Type B pancreatic cell (in vitro differentiated cells): Measurements from ENCODE around the gene ST14. TPM values are rescaled to one million over a fixed set of nuclear protein-coding genes. Genes with fewer than 3 reads are reported as not detected.

Experiments used
- DNase-seq: peaks from one replicate; pipeline ENCODE4 v3.0.0; 2021; ENCODE audit warnings: mixed read lengths; ENCODE audit not compliant: unreplicated experiment; ENCODE audit errors: extremely low spot score
- H3K27ac Mint-ChIP-seq: 2 replicates; pipeline ENCODE4 v1.8.0; 2021; ENCODE audit warnings: mild to moderate bottlenecking, mixed read lengths
- H3K27me3 Mint-ChIP-seq: 2 replicates; pipeline ENCODE4 v1.8.0; 2021; ENCODE audit warnings: mixed read lengths
- H3K36me3 Mint-ChIP-seq: 2 replicates; pipeline ENCODE4 v1.8.0; 2021; ENCODE audit warnings: mixed read lengths
- H3K4me1 Mint-ChIP-seq: one replicate; pipeline ENCODE4 v1.8.0; 2021; ENCODE audit warnings: mixed read lengths; ENCODE audit not compliant: unreplicated experiment
- H3K4me3 Mint-ChIP-seq: 2 replicates; pipeline ENCODE4 v1.8.0; 2021; ENCODE audit warnings: mild to moderate bottlenecking, mixed read lengths
- H3K9me3 Mint-ChIP-seq: 2 replicates; pipeline ENCODE4 v1.8.0; 2021; ENCODE audit warnings: mixed read lengths
- total RNA-seq: library from RNA; stranded (reverse); gene quantifications from 2 replicates; pipeline ENCODE4 v1.2.1, GENCODE V29; 2021; ENCODE audit warnings: low replicate concordance
- TF ChIP-seq, protein P1 (sequence below): fragments of 200-600 bp; sonication (generic); conservative IDR thresholded peaks from 2 replicates; pipeline ENCODE4 v1.5.0; 2021; ENCODE audit warnings: antibody characterized with exemption, mild to moderate bottlenecking

The ST14 gene
- total RNA-seq, 1 donor from 2014 or later = 71.7 TPM

DNA sequence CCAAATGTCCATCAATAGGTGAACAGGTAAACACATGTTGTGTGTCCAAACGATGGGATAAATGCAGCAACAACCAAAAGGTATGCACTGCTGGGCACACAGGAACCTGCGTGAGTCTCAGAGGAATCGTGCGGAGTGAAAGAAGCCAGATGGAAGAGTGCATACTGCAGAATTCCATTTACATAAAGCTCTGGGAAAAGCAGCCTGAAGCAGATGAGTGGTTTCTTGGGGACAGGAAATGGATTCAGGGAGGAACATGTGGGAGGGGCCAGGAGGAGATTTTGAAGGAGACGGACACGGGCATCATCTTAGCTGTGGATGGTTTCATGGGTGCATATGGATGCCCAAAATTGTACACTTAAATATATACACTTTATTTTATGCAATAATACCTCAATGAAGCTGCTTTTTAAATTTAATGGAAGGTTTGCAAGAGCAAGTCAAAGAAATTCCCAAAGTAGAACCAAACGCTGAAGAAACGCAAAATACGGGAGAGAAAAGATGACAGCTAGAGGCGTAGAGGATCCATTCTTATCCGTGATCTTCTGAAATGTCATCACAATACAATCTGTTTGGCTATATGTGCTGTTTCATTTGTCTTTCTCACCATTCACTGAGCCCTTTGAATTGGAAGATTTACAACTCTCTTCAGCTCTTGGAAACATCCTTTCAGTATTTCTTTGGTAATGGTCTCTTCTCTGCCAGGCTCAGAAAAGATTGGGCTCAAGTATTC, 24.5 kb downstream of the ST14 start:
- Mint-ChIP-seq H3K4me3 (no peak overlapping the region), H3K9me3 (no peaks in the 10 kb centered on the region), H3K36me3 (no peaks in the 10 kb centered on the region), H3K27ac (peak overlapping the region; percentile 2), H3K27me3 (no peaks in the 10 kb centered on the region), H3K4me1 (peaks cover 27% of the 10 kb centered on the region)
- DNase-seq = no peak
- TF ChIP-seq, protein P1, sequence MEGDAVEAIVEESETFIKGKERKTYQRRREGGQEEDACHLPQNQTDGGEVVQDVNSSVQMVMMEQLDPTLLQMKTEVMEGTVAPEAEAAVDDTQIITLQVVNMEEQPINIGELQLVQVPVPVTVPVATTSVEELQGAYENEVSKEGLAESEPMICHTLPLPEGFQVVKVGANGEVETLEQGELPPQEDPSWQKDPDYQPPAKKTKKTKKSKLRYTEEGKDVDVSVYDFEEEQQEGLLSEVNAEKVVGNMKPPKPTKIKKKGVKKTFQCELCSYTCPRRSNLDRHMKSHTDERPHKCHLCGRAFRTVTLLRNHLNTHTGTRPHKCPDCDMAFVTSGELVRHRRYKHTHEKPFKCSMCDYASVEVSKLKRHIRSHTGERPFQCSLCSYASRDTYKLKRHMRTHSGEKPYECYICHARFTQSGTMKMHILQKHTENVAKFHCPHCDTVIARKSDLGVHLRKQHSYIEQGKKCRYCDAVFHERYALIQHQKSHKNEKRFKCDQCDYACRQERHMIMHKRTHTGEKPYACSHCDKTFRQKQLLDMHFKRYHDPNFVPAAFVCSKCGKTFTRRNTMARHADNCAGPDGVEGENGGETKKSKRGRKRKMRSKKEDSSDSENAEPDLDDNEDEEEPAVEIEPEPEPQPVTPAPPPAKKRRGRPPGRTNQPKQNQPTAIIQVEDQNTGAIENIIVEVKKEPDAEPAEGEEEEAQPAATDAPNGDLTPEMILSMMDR = no peak

DNA sequence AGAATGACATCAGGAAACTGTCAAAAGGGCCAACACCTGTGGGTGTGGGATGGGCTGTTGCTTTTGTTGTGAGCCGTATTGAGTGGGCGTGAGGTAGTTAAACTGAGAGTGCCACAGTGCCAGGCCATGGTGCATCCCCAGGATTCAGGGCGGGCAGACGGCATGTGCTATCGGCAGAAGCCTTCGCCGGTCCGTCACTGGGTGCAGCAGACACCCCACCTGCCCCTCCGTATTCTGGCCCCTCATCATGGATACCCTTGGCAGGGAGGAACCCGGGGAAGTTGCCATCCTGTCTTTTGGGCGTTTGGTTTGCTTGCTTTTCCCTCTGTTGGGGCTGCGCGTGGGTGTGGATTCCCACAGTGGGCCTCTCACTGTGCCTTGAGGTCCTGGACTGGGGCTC, 27.5 kb downstream of the ST14 start:
- Mint-ChIP-seq H3K27me3 (no peaks in the 10 kb centered on the region), H3K27ac (peak overlapping the region; percentile 20), H3K9me3 (no peaks in the 10 kb centered on the region), H3K4me3 (no peak overlapping the region), H3K36me3 (no peaks in the 10 kb centered on the region), H3K4me1 (peaks cover under 1% of the 10 kb centered on the region)
- no peak for DNase-seq
- TF ChIP-seq, protein P1 = no peak

DNA sequence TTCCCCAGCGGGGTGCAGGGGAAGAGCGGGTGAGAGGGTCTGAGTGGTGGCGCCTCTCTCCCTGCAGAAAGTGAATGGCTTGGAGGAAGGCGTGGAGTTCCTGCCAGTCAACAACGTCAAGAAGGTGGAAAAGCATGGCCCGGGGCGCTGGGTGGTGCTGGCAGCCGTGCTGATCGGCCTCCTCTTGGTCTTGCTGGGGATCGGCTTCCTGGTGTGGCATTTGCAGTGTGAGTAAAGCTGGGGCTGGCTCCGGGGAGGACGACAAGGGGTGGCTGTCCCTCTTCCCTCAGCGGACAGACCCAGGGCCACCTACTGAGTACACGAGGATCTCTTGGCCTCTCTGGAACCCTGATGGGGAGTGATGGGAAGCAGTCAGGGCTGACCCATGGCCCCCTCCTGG, 28.5 kb downstream of the ST14 start:
- no peak for DNase-seq
- no peak overlapping the region for H3K27ac Mint-ChIP-seq
- H3K9me3 Mint-ChIP-seq = no peaks in the 10 kb centered on the region
- H3K36me3 Mint-ChIP-seq = no peaks in the 10 kb centered on the region
- no peaks in the 10 kb centered on the region for H3K27me3 Mint-ChIP-seq
- no peak overlapping the region for H3K4me3 Mint-ChIP-seq
- TF ChIP-seq, protein P1 = no peak
- H3K4me1 Mint-ChIP-seq = no peaks in the 10 kb centered on the region

DNA sequence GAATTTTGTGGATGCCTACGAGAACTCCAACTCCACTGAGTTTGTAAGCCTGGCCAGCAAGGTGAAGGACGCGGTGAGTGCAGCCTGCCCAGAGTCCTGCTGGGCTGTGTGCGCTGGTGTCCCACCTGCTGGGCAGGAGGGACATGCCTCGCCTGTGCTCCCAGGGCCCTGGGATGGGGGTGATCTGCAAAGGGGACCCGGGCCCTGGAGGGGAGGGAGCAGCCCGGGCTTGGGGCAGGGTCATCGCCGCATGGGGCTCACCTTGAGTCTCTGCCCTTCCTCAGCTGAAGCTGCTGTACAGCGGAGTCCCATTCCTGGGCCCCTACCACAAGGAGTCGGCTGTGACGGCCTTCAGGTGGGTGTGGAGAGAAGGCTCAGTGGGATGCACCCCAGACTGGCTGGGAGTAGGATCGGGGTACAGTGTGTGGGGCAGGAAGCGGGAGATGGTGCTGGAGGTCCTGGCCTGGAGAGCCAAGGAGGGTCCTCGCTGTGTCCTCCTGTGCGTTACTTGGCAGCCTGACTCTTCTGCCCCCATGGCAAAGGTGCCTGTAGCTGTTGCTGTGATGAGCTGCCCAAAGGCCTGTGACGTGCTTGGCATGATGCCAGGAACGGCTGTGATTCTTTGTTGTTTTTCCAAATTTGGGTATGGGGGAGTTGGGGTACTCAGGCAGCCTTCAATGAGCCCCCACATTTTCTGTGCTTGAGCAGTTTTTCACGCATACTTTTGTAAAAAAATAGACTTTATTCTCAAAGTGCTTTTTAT, 29.2 kb downstream of the ST14 start:
- DNase-seq = no peak
- Mint-ChIP-seq H3K27me3 (no peaks in the 10 kb centered on the region), H3K4me3 (no peak overlapping the region), H3K4me1 (no peaks in the 10 kb centered on the region), H3K9me3 (no peaks in the 10 kb centered on the region), H3K36me3 (no peaks in the 10 kb centered on the region), H3K27ac (no peak overlapping the region)
- TF ChIP-seq, protein P1 = no peak

DNA sequence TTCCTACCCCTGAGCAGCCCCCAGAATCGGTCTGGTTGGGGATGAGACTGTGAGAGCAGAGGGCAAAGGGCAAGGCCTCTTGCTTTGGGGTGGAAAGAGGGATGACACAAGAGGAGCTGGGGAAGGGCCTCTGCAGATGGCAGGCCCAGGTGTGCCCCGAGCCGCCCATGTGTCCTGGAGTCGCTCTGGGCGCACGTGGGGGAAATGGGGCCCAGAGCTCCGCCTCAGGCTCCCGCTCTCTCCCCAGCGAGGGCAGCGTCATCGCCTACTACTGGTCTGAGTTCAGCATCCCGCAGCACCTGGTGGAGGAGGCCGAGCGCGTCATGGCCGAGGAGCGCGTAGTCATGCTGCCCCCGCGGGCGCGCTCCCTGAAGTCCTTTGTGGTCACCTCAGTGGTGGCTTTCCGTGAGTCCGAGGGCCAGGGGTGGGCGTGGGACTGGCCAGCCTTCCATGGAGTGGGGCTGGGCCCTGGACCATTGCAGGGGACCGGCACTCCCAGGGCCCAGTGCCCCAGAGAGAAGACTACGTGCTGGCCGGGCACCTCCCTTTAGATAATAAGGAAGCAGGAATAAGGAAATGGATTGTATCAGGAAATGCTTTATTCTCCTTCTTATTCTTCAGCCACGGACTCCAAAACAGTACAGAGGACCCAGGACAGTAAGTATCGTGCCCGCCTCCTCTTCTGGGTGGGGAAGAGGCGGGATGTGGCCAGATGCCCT, 30.1 kb downstream of the ST14 start:
- no peak overlapping the region for H3K4me3 Mint-ChIP-seq
- no peaks in the 10 kb centered on the region for H3K9me3 Mint-ChIP-seq
- no peaks in the 10 kb centered on the region for H3K27me3 Mint-ChIP-seq
- peaks cover 2% of the 10 kb centered on the region for H3K36me3 Mint-ChIP-seq
- no peaks in the 10 kb centered on the region for H3K4me1 Mint-ChIP-seq
- no peak for DNase-seq
- TF ChIP-seq, protein P1 = no peak
- no peak overlapping the region for H3K27ac Mint-ChIP-seq
